GM21390 (cell line): ENCODE measurements around the gene ZPR1.
"Not testable (repeated sequence)": the region's sequence is repeated elsewhere in the genome, so short reads cannot be mapped to it uniquely, and the experiment has no call there.

Experiments
- ATAC-seq: cut with Tn5 transposase; IDR thresholded peaks from one replicate; pipeline ENCODE4 v1.9.1; 2021; ENCODE audit not compliant: unreplicated experiment

The ZPR1 gene

GRCh38 chr11:116823031-116823843 lies 35.4 kb upstream of the ZPR1 start, which contains the start of gene APOA4:
Gene APOA4 (minus strand): TSS chr11:116823304. CDS start chr11:116823191, 113 bp downstream.
- no peak for ATAC-seq

GRCh38 chr11:116822575-116822974 lies 34.8 kb upstream of the ZPR1 start:
- ATAC-seq, result no peak

GRCh38 chr11:116821050-116821918 lies 33.5 kb upstream of the ZPR1 start:
- no peak for ATAC-seq

- ATAC-seq, result no peak
Measured at GRCh38 chr11:116819049-116819448, 31.2 kb upstream of the ZPR1 start.

- no peak for ATAC-seq
Measured at GRCh38 chr11:116814502-116814901, 26.7 kb upstream of the ZPR1 start.

GRCh38 chr11:116813781-116814471 lies 26.1 kb upstream of the ZPR1 start:
- no peak for ATAC-seq

GRCh38 chr11:116813170-116813569 lies 25.3 kb upstream of the ZPR1 start:
- no peak for ATAC-seq

GRCh38 chr11:116812109-116812508 lies 24.3 kb upstream of the ZPR1 start:
- no peak for ATAC-seq

- no peak for ATAC-seq
Measured at GRCh38 chr11:116811194-116811593, 23.4 kb upstream of the ZPR1 start.

GRCh38 chr11:116808262-116809175 lies 20.7 kb upstream of the ZPR1 start:
- no peak for ATAC-seq

DNA sequence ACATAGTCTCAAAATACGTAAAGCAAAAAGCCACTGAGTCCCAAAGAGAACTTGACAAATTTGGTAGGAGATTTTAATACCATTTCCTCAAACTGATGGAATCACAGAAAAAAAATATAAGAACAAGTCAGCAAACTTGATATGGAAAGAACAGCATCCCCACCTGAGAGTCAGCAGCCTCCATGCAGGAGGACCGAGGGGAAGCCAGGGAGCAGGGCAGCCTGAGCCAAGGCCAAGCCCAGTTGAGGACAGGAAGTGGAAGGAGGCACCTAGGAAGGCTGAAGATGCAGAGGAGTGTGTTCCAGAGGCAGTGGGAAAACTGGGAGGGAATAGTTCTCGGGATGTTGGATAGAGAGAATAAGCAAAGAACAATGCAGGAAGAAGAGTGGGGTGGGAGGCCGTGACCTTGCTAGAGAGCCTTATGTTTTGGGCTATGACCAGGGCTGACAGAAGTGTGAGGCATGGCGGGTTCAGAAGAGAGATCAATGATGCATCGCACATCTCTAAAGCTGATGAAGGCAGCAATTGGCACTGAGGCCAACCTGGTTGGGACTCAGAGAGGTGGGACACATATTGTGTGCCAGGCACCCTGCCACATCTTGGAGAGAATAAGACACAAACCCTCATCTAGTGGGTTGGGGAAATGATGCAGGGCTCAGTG lies 19.9 kb upstream of the ZPR1 start:
- ATAC-seq, result no peak

- no peak for ATAC-seq
Measured at GRCh38 chr11:116804001-116804400, 16.2 kb upstream of the ZPR1 start.

DNA sequence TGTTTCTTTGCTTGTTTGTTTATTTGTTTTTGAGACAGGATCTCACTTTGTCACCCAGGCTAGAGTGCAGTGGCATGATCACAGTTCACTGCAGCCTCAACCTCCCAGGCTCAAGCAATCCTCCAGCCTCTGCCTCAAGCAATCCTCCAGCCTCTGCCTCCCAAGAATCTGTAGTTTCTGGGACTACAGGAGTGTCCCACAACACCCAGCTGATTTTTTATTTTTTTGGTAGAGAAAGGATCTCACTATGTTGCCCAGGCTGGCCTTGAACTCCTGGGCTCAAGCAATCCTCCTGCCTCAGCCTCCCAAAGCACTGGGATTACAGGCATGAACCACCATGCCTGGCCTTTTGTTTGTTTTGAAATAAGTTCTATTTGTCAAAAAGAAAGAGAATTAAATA lies 13.8 kb upstream of the ZPR1 start:
- ATAC-seq, result not testable (repeated sequence)

- ATAC-seq, result no peak
Measured at GRCh38 chr11:116800610-116801009, 12.8 kb upstream of the ZPR1 start.

GRCh38 chr11:116798368-116798767 lies 10.5 kb upstream of the ZPR1 start:
- ATAC-seq, result no peak

DNA sequence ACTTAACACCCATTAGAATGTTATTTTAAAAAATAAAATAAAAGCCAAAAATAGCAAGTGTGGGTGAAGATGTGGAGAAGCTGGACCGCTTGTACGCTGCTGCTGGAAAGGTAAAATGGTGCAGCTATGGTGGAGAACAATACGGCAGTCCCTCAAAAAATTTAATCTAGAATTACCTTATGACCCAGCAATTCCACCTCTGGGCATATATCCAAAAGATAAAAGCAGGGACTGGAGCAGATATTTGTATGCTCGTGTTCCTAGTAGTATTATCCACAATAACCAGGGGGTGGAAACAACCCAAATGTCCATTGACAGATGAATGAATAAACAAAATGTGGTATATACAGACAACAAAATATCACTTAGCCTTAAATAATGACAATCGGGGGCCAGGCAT lies 10.0 kb upstream of the ZPR1 start:
- ATAC-seq, result no peak

- no peak for ATAC-seq
Measured at GRCh38 chr11:116796548-116796947, 8.7 kb upstream of the ZPR1 start.

DNA sequence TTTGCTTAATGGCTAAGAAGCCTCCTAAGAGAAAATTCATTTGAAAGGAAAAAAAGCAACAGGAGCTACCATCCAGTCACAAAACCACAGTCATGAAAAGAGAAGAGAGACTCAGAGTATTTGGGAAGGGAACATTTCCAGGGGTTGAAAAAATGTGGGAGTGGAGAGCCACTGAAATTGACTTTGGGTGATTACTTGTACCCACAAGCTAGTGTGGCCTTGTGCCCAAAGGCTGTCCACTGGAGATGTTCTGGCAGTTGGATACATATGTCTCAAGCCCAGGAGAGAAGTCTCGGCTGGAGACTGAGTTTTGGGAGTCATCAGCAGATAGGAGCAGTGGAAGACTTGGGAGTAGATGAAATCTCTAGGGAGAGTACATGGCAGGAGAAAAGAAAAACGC lies 7.0 kb upstream of the ZPR1 start:
- no peak for ATAC-seq

- ATAC-seq, result no peak
Measured at GRCh38 chr11:116793772-116794097, 5.9 kb upstream of the ZPR1 start.
